ENCODE data around the gene MCF2L. TPM values are rescaled to one million over a fixed set of nuclear protein-coding genes. Genes with fewer than 3 reads are reported as not detected.

Gene MCF2L
- total and polyA plus RNA-seq, 9 of the 15 experiments (the other 6 are each of a cell fraction or from before 2014, with no cell fraction given), result 0.05 to 0.25 (median 0.18) TPM; not detected in 5

- in situ Hi-C loops (cut with MboI), result no loop called here
Measured at GRCh38 chr13:112968380-112968909, 569 bp upstream of the MCF2L start.

More at GRCh38 chr13:112968380-112968909, 569 bp upstream of the MCF2L start:
- no peak overlapping the region for H3K4me2 ChIP-seq (ENCODE audit: insufficient read depth, low read length)
- no peaks in the 10 kb centered on the region for H3K9me3 ChIP-seq (replicated peaks; ENCODE audit: control insufficient read depth, insufficient read depth, low read depth, low read length)
- H3K4me1 ChIP-seq (replicated peaks in 1 of 2; ENCODE audit: control insufficient read depth in 2 of 2, insufficient read depth in 2 of 2, low read length in 2 of 2), result peaks cover 0 to 9% of the 10 kb centered on the region in 2 experiments; a peak in 2 of 5 replicates
- POLR2A ChIA-PET, result interaction anchor here (0.6 kb wide), 2 partner anchors 34 to 951 kb away, joined by 3 read pairs; no protein-coding TSS in a partner anchor
- H3K4me3 ChIP-seq, result no peak overlapping the region
- no peaks in the 10 kb centered on the region for H4K20me1 ChIP-seq (replicated peaks; ENCODE audit: control insufficient read depth, insufficient read depth, low read length)
- CTCF ChIA-PET (ENCODE audit: low intra/inter-chr PET ratio), result no interaction called here
- ATAC-seq (no peak), DNase-seq (ENCODE audit: extremely low read depth in 1 of 4, low spot score in 3 of 4) (no peak), FAIRE-seq (no peak)
- no peaks in the 10 kb centered on the region for H3K79me2 ChIP-seq (ENCODE audit: control insufficient read depth, insufficient read depth, low read length)
- WGBS (ENCODE audit: insufficient coverage, low coverage, missing lambda C conversion rate), result 20% methylated on average over 18 of the region's 52 CpGs
- H3K27ac ChIP-seq (ENCODE audit: extremely low read depth, low read depth, low read length), result no peak overlapping the region
- no peak overlapping the region for H3K9ac ChIP-seq (ENCODE audit: insufficient read depth in 1 of 2, low read depth in 2 of 2, low read length in 2 of 2)
- no TSS peak for BruUV-seq (replicated peaks)
- H2AFZ ChIP-seq (ENCODE audit: low read depth, low read length), result no peak overlapping the region
- intact Hi-C loops (cut with micrococcal nuclease), result no loop called here
- TF ChIP-seq POLR3A (IDR thresholded peaks at IDR 0.05; ENCODE audit: borderline replicate concordance, extremely low read depth, insufficient read depth, insufficient read length) (no peak), FUS (optimal IDR thresholded peaks at IDR 0.05; ENCODE audit: low read depth, low read length) (no peak), SNRNP70 (optimal IDR thresholded peaks at IDR 0.05; ENCODE audit: low read depth, low read length) (no peak), SMC3 (conservative IDR thresholded peaks at IDR 0.05; ENCODE audit: insufficient read depth, low read depth, low read length) (no peak), ZNF274 (IDR thresholded peaks at IDR 0.05; ENCODE audit: borderline replicate concordance, low read depth, low read length) (no peak), CBX8 (IDR thresholded peaks at IDR 0.05; ENCODE audit: borderline replicate concordance, extremely low read depth, low read depth, low read length, poor library complexity, severe bottlenecking) (no peak)
- TF ChIP-seq, protein P1, sequence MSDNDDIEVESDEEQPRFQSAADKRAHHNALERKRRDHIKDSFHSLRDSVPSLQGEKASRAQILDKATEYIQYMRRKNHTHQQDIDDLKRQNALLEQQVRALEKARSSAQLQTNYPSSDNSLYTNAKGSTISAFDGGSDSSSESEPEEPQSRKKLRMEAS (CRISPR knock-in tag; IDR thresholded peaks at IDR 0.05), result no peak
- peaks cover 9 to 57% of the 10 kb centered on the region in 2 experiments; a peak in 4 of 5 replicates for H3K27me3 ChIP-seq (ENCODE audit: control insufficient read depth in 2 of 2, insufficient read depth in 2 of 2, low read length in 2 of 2)
- H3K36me3 ChIP-seq (ENCODE audit: control insufficient read depth, insufficient read depth, low read length), result no peaks in the 10 kb centered on the region
- no peaks in the 10 kb centered on the region for H3K9me1 ChIP-seq (ENCODE audit: control insufficient read depth, insufficient read depth, low read length)

Measured in K562 (cell line).